ENCODE measurements around the gene CEP128.

- TF ChIP-seq CTCF (IDR thresholded peaks at IDR 0.05) (no peak), POLR2A (IDR thresholded peaks at IDR 0.05) (no peak)
Observed at GRCh38 chr14:80624581-80624980, 317.0 kb downstream of the CEP128 start.

Data from suprapubic skin (tissue), 3 donors.